H9 (cell line): Measurements from ENCODE around the gene ERCC5. TPM values are rescaled to one million over a fixed set of nuclear protein-coding genes. Genes with fewer than 3 reads are reported as not detected.

Experiments used
- DNase-seq: peaks from one replicate; pipeline ENCODE4 v3.0.0-alpha.2; 2017
- H2AFZ ChIP-seq: one replicate; pipeline ENCODE4 v1.6.1; 2013; ENCODE audit warnings: mild to moderate bottlenecking, low read length, control low read depth, moderate library complexity
- H2AK5ac ChIP-seq: 2 replicates; pipeline ENCODE4 v1.6.1; 2013; ENCODE audit warnings: low read length, control low read depth, mixed read lengths; ENCODE audit not compliant: insufficient read length
- H2BK120ac ChIP-seq: one replicate; pipeline ENCODE4 v1.6.1; 2013; ENCODE audit warnings: low read depth, mild to moderate bottlenecking, low read length, control low read depth, inconsistent platforms; ENCODE audit not compliant: poor library complexity, severe bottlenecking
- H2BK12ac ChIP-seq: 2 replicates; pipeline ENCODE4 v1.6.1; 2013; ENCODE audit warnings: low read length, control low read depth, mixed read lengths, low read depth; ENCODE audit not compliant: insufficient read length
- H2BK15ac ChIP-seq: 2 replicates; pipeline ENCODE4 v1.6.1; 2013; ENCODE audit warnings: low read depth, low read length, control low read depth
- H2BK20ac ChIP-seq: one replicate; pipeline ENCODE4 v1.6.1; 2013; ENCODE audit warnings: low read depth, mild to moderate bottlenecking, low read length, control low read depth, inconsistent platforms; ENCODE audit not compliant: poor library complexity, severe bottlenecking
- H2BK5ac ChIP-seq: 2 replicates; pipeline ENCODE4 v1.6.1; 2013; ENCODE audit warnings: low read length, control low read depth, mixed read lengths; ENCODE audit not compliant: insufficient read length
- H3K14ac ChIP-seq: 2 replicates; pipeline ENCODE4 v1.6.1; 2013; ENCODE audit warnings: low read length, control low read depth; ENCODE audit not compliant: insufficient read depth
- H3K18ac ChIP-seq: 2 replicates; pipeline ENCODE4 v1.6.1; 2013; ENCODE audit warnings: low read depth, mild to moderate bottlenecking, mixed read lengths, low read length, control low read depth; ENCODE audit not compliant: insufficient read length
- H3K23ac ChIP-seq: 2 replicates; pipeline ENCODE4 v1.6.1; 2013; ENCODE audit warnings: low read length, control low read depth, mixed read lengths, low read depth; ENCODE audit not compliant: insufficient read length
- H3K23me2 ChIP-seq: 2 replicates; pipeline ENCODE4 v1.6.1; 2013; ENCODE audit warnings: low read depth, mild to moderate bottlenecking, mixed read lengths, low read length, control low read depth; ENCODE audit not compliant: insufficient read length, poor library complexity, severe bottlenecking
- H3K27ac ChIP-seq: 2 replicates; pipeline ENCODE4 v1.5.1; 2013; ENCODE audit warnings: low read length, control low read depth, mixed read lengths, low read depth; ENCODE audit not compliant: insufficient read length
- H3K27me3 ChIP-seq: 2 replicates; pipeline ENCODE4 v1.6.1; 2013; ENCODE audit warnings: low read length, control low read depth, inconsistent platforms; ENCODE audit not compliant: insufficient read depth
- H3K4ac ChIP-seq: 2 replicates; pipeline ENCODE4 v1.6.1; 2013; ENCODE audit warnings: low read depth, mild to moderate bottlenecking, control low read depth, inconsistent platforms, low read length, moderate library complexity
- H3K4me1 ChIP-seq: 2 replicates; pipeline ENCODE4 v1.6.1; 2013; ENCODE audit warnings: low read length, control low read depth, inconsistent platforms; ENCODE audit not compliant: insufficient read depth
- H3K4me2 ChIP-seq: 2 replicates; pipeline ENCODE4 v1.6.1; 2013; ENCODE audit warnings: low read length, control low read depth, mixed read lengths; ENCODE audit not compliant: insufficient read length, insufficient read depth
- H3K56ac ChIP-seq: 2 replicates; pipeline ENCODE4 v1.6.1; 2013; ENCODE audit warnings: low read depth, mild to moderate bottlenecking, mixed read lengths, low read length, control low read depth; ENCODE audit not compliant: insufficient read length
- H3K79me1 ChIP-seq: 2 replicates; pipeline ENCODE4 v1.6.1; 2013; ENCODE audit warnings: low read depth, mild to moderate bottlenecking, moderate library complexity, low read length, control low read depth, inconsistent platforms; ENCODE audit not compliant: insufficient read depth, poor library complexity, severe bottlenecking
- H3K79me2 ChIP-seq: 2 replicates; pipeline ENCODE4 v1.6.1; 2013; ENCODE audit warnings: low read length, control low read depth, inconsistent platforms; ENCODE audit not compliant: insufficient read depth
- H3K9ac ChIP-seq: 2 replicates; pipeline ENCODE4 v1.6.1; 2013; ENCODE audit warnings: low read length, control low read depth, mixed read lengths; ENCODE audit not compliant: insufficient read length; ENCODE audit errors: extremely low read depth
- H3K9me3 ChIP-seq: one replicate; pipeline ENCODE4 v1.6.1; 2013; ENCODE audit warnings: low read depth, low read length, inconsistent platforms; ENCODE audit not compliant: control insufficient read depth
- H3T11ph ChIP-seq: one replicate; pipeline ENCODE4 v1.6.1; 2013; ENCODE audit warnings: mild to moderate bottlenecking, low read length, control low read depth, inconsistent platforms
- H4K20me1 ChIP-seq: one replicate; pipeline ENCODE4 v1.6.1; 2013; ENCODE audit not compliant: control insufficient read depth, insufficient read length, insufficient read depth
- H4K5ac ChIP-seq: 2 replicates; pipeline ENCODE4 v1.6.1; 2013; ENCODE audit warnings: low read depth, mild to moderate bottlenecking, mixed read lengths, low read length, control low read depth; ENCODE audit not compliant: insufficient read length
- H4K8ac ChIP-seq: replicated peaks from 2 replicates; pipeline ENCODE4 v1.6.1; 2013; ENCODE audit warnings: low read length, control low read depth, mixed read lengths, low read depth; ENCODE audit not compliant: insufficient read length
- H4K91ac ChIP-seq: 2 replicates; pipeline ENCODE4 v1.6.1; 2013; ENCODE audit warnings: low read depth, mild to moderate bottlenecking, moderate library complexity, mixed read lengths, low read length, control low read depth; ENCODE audit not compliant: insufficient read length
- H3K27ac Mint-ChIP-seq, 3 experiments: 2 replicates in 2 of 3; 3 replicates in 1 of 3; pipeline ENCODE4 v1.8.0; 2020 to 2021; ENCODE audit warnings: mixed read lengths in 3 of 3, mild to moderate bottlenecking in 1 of 3, moderate library complexity in 1 of 3
- H3K27me3 Mint-ChIP-seq: 2 replicates; pipeline ENCODE4 v1.8.0; 2021; ENCODE audit warnings: low read depth, mild to moderate bottlenecking, moderate library complexity, mixed read lengths
- H3K36me3 Mint-ChIP-seq, 3 experiments: 2 replicates in 2 of 3; 3 replicates in 1 of 3; pipeline ENCODE4 v1.8.0; 2020 to 2021; ENCODE audit warnings: low read depth in 3 of 3, mixed read lengths in 3 of 3; ENCODE audit not compliant: insufficient read depth in 1 of 3
- H3K4me1 Mint-ChIP-seq, 2 experiments: 2 replicates each; pipeline ENCODE4 v1.8.0; 2020; ENCODE audit warnings: mixed read lengths in 2 of 2
- H3K4me3 Mint-ChIP-seq, 2 experiments: 2 replicates in 1 of 2; 3 replicates in 1 of 2; pipeline ENCODE4 v1.8.0; 2020 to 2021; ENCODE audit warnings: mild to moderate bottlenecking in 2 of 2, mixed read lengths in 2 of 2, moderate library complexity in 1 of 2
- H3K9me3 Mint-ChIP-seq, 2 experiments: 2 replicates in 1 of 2; 3 replicates in 1 of 2; pipeline ENCODE4 v1.8.0; 2020; ENCODE audit warnings: mild to moderate bottlenecking in 2 of 2, mixed read lengths in 2 of 2, moderate library complexity in 1 of 2
- CTCF ChIP-seq: fragments of 200-600 bp; sonication (generic); conservative IDR thresholded peaks from 3 replicates; pipeline ENCODE4 v1.8.0; 2021; ENCODE audit warnings: antibody characterized with exemption, mild to moderate bottlenecking
- WGBS: extraction: QIAGEN DNeasy Blood & Tissue Kit; methylation state at CpG from one replicate; pipeline ENCODE4 v1.1.7; 2013; ENCODE audit warnings: missing lambda C conversion rate, low lambda C conversion rate, mixed read lengths; ENCODE audit not compliant: insufficient read length; ENCODE audit errors: extremely low coverage; 5-methylcytosine and 5-hydroxymethylcytosine counted together
- total RNA-seq: library from RNA; stranded (reverse); gene quantifications from 2 replicates; pipeline ENCODE4 v1.2.1, GENCODE V29; 2021

ERCC5 gene
- total RNA-seq, 1 experiment from 2014 or later, result 26.8 TPM

- no CpG with 5 or more reads among the region's 8 CpGs for WGBS
Observed at GRCh38 chr13:102825921-102826706, 19.7 kb upstream of the ERCC5 start.

More at GRCh38 chr13:102825921-102826706, 19.7 kb upstream of the ERCC5 start:
- Histone ChIP-seq H2BK20ac (no peak overlapping the region), H2BK15ac (no peak overlapping the region), H2BK12ac (no peak overlapping the region), H3K23me2 (no peaks in the 10 kb centered on the region), H4K91ac (no peak overlapping the region), H3K56ac (no peak overlapping the region), H2BK120ac (no peak overlapping the region), H3K79me1 (no peaks in the 10 kb centered on the region), H3K9me3 (no peaks in the 10 kb centered on the region), H2AK5ac (no peak overlapping the region), H3T11ph (no peak overlapping the region), H3K4me2 (no peak overlapping the region), H3K79me2 (no peaks in the 10 kb centered on the region), H2AFZ (no peak overlapping the region), H3K14ac (no peak overlapping the region), H3K27me3 (no peaks in the 10 kb centered on the region), H3K18ac (no peak overlapping the region), H3K9ac (no peak overlapping the region), H3K4me1 (no peaks in the 10 kb centered on the region; the same call in 1 of the 2 replicates), H3K4ac (no peak overlapping the region), H4K20me1 (no peaks in the 10 kb centered on the region), H3K23ac (no peak overlapping the region), H4K5ac (no peak overlapping the region), H4K8ac (no peak overlapping the region), H2BK5ac (no peak overlapping the region), H3K27ac (peak overlapping the region; percentile 6)
- Mint-ChIP-seq H3K27ac (peak overlapping the region; percentile 31 to 84 (median 32); a peak in 5 of 7 replicates), H3K4me1 (peaks cover 11 to 13% of the 10 kb centered on the region in 2 experiments), H3K4me3 (no peak overlapping the region; a peak in 1 of 5 replicates), H3K9me3 (peaks cover 0 to 2% of the 10 kb centered on the region in 2 experiments; a peak in 1 of 5 replicates), H3K36me3 (peaks cover 11 to 22% (median 14%) of the 10 kb centered on the region in 3 experiments; a peak in 6 of 7 replicates), H3K27me3 (no peaks in the 10 kb centered on the region)
- no peak for DNase-seq
- TF ChIP-seq CTCF, result no peak
